ENCODE measurements around the gene C5AR1.

Gene C5AR1

GRCh38 chr19:47310323-47310722 is 662 bp downstream of the C5AR1 start:
- peaks cover 12% of the 10 kb centered on the region for H3K27me3 Mint-ChIP-seq (ENCODE audit: low read depth)

GRCh38 chr19:47310819-47311218 is 1.2 kb downstream of the C5AR1 start:
- Mint-ChIP-seq H3K27me3 (ENCODE audit: low read depth) (peaks cover 10% of the 10 kb centered on the region), H3K27ac (no peak overlapping the region), H3K36me3 (ENCODE audit: low read depth) (no peaks in the 10 kb centered on the region), H3K9me3 (no peaks in the 10 kb centered on the region), H3K4me3 (no peak overlapping the region), H3K4me1 (ENCODE audit: low read depth) (no peaks in the 10 kb centered on the region)
- DNase-seq (ENCODE audit: low spot score) = no peak

More at GRCh38 chr19:47310323-47310722, 662 bp downstream of the C5AR1 start:
- no peaks in the 10 kb centered on the region for H3K36me3 Mint-ChIP-seq (ENCODE audit: low read depth)
- H3K4me3 Mint-ChIP-seq = no peak overlapping the region
- peaks cover 2% of the 10 kb centered on the region for H3K4me1 Mint-ChIP-seq (ENCODE audit: low read depth)
- DNase-seq (ENCODE audit: low spot score) = no peak
- H3K27ac Mint-ChIP-seq = no peak overlapping the region
- H3K9me3 Mint-ChIP-seq = no peaks in the 10 kb centered on the region

GRCh38 chr19:47312366-47313006 is 2.8 kb downstream of the C5AR1 start:
- Mint-ChIP-seq H3K9me3 (no peaks in the 10 kb centered on the region), H3K4me1 (ENCODE audit: low read depth) (no peaks in the 10 kb centered on the region), H3K36me3 (ENCODE audit: low read depth) (no peaks in the 10 kb centered on the region), H3K4me3 (no peak overlapping the region), H3K27ac (no peak overlapping the region), H3K27me3 (ENCODE audit: low read depth) (peaks cover 5% of the 10 kb centered on the region)
- DNase-seq (ENCODE audit: low spot score) = no peak

DNA sequence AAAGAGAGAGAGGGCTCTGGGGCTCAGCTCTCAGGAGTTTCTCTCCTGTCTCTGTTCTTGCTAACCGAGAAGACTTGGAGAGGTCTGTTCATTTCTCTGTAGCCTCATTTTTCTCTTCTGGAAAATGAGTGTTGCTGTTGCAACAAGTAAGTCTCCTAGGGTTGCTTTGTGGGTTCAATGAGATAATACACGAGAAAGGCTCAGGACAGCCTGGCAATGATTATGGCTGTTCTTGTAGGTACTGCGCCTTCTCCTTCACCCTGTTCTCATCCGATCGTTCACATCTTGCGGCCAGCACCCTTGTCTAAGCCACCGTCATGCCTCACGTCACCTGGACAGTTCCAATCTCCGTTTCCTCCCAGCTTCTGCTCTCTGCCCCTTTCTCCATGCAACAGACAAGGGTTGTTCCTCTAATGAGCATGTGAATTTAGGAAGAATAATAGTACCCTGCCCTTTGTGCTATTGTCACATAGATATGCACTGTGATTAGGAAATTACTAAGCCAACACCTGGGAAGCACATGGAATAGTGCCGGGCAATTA is 4.2 kb downstream of the C5AR1 start:
- Mint-ChIP-seq H3K9me3 (no peaks in the 10 kb centered on the region), H3K27me3 (ENCODE audit: low read depth) (peaks cover 5% of the 10 kb centered on the region), H3K27ac (no peak overlapping the region), H3K4me3 (no peak overlapping the region), H3K4me1 (ENCODE audit: low read depth) (no peaks in the 10 kb centered on the region), H3K36me3 (ENCODE audit: low read depth) (no peaks in the 10 kb centered on the region)
- no peak for DNase-seq (ENCODE audit: low spot score)

DNA sequence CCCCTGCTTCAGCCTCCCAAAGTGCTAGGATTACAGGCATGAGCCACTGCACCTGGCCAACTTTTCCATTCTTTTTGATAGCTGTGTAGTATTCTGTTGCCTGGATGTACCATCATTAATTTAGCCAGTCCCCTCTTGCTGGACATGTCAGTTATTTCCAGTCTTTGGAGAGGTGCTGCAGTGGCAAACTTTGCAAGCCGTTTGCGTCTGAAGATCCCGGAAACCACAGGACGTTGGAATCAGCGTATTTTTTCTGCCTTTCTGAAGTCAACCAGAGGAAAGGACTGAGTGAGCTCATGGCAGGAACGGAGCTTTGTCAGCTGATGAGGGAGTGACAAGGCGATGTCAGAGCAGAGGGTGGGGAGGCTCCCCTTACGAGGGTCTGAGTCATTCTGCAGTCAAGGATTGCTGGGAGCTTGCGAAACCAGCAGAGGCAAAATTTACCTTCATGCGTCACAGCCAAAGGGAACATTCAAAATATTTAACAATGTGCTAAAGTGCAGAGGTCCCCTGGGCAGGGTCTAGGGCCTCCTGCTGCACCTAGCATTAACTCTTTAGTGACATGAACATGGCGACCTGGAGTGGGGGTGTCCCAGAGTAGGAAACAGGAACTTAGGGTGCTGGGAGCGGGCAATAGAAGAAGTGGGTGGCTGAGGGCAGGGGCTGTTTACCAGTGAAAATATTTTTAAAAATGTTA is 5.6 kb downstream of the C5AR1 start:
- H3K4me3 Mint-ChIP-seq = no peak overlapping the region
- DNase-seq (ENCODE audit: low spot score) = no peak
- H3K27me3 Mint-ChIP-seq (ENCODE audit: low read depth) = peaks cover 5% of the 10 kb centered on the region
- H3K27ac Mint-ChIP-seq = no peak overlapping the region
- H3K4me1 Mint-ChIP-seq (ENCODE audit: low read depth) = no peaks in the 10 kb centered on the region
- H3K36me3 Mint-ChIP-seq (ENCODE audit: low read depth) = no peaks in the 10 kb centered on the region
- H3K9me3 Mint-ChIP-seq = no peaks in the 10 kb centered on the region

- H3K27me3 Mint-ChIP-seq (ENCODE audit: low read depth) = peaks cover 3% of the 10 kb centered on the region
- H3K27ac Mint-ChIP-seq = no peak overlapping the region
- no peak overlapping the region for H3K4me3 Mint-ChIP-seq
- no peaks in the 10 kb centered on the region for H3K36me3 Mint-ChIP-seq (ENCODE audit: low read depth)
- H3K4me1 Mint-ChIP-seq (ENCODE audit: low read depth) = no peaks in the 10 kb centered on the region
- no peaks in the 10 kb centered on the region for H3K9me3 Mint-ChIP-seq
- DNase-seq (ENCODE audit: low spot score) = no peak
Measured at GRCh38 chr19:47316513-47316912, 6.9 kb downstream of the C5AR1 start.

DNA sequence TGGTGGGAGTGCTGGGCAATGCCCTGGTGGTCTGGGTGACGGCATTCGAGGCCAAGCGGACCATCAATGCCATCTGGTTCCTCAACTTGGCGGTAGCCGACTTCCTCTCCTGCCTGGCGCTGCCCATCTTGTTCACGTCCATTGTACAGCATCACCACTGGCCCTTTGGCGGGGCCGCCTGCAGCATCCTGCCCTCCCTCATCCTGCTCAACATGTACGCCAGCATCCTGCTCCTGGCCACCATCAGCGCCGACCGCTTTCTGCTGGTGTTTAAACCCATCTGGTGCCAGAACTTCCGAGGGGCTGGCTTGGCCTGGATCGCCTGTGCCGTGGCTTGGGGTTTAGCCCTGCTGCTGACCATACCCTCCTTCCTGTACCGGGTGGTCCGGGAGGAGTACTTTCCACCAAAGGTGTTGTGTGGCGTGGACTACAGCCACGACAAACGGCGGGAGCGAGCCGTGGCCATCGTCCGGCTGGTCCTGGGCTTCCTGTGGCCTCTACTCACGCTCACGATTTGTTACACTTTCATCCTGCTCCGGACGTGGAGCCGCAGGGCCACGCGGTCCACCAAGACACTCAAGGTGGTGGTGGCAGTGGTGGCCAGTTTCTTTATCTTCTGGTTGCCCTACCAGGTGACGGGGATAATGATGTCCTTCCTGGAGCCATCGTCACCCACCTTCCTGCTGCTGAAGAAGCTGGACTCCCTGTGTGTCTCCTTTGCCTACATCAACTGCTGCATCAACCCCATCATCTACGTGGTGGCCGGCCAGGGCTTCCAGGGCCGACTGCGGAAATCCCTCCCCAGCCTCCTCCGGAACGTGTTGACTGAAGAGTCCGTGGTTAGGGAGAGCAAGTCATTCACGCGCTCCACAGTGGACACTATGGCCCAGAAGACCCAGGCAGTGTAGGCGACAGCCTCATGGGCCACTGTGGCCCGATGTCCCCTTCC is 10.5 kb downstream of the C5AR1 start:
- H3K4me3 Mint-ChIP-seq = no peak overlapping the region
- H3K27me3 Mint-ChIP-seq (ENCODE audit: low read depth) = peaks cover 7% of the 10 kb centered on the region

DNA sequence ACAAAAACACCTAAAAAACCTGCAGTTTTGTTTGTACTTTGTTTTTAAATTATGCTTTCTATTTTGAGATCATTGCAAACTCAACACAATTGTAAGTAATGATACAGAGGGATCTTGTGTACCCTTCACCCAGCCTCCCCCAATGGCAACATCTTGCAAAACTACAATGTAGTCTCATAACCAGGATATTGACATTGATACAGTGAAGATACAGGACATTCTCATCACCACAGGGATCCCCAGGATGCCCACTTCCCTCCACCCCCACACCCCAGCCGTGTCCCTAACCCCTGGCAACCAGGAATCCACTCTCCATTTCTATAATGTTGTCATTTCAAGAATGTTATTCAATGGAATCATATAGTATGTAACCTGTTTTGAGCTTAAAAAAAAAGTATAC is 12.0 kb downstream of the C5AR1 start:
- H3K27ac Mint-ChIP-seq = no peak overlapping the region
- H3K4me3 Mint-ChIP-seq = no peak overlapping the region
- DNase-seq (ENCODE audit: low spot score) = no peak
- H3K4me1 Mint-ChIP-seq (ENCODE audit: low read depth) = peaks cover 2% of the 10 kb centered on the region
- H3K27me3 Mint-ChIP-seq (ENCODE audit: low read depth) = peaks cover 9% of the 10 kb centered on the region
- H3K9me3 Mint-ChIP-seq = no peaks in the 10 kb centered on the region
- H3K36me3 Mint-ChIP-seq (ENCODE audit: low read depth) = no peaks in the 10 kb centered on the region

More for the DNA sequence above, 10.5 kb downstream of the C5AR1 start:
- peaks cover 2% of the 10 kb centered on the region for H3K4me1 Mint-ChIP-seq (ENCODE audit: low read depth)
- DNase-seq (ENCODE audit: low spot score) = no peak
- no peaks in the 10 kb centered on the region for H3K9me3 Mint-ChIP-seq
- no peak overlapping the region for H3K27ac Mint-ChIP-seq
- H3K36me3 Mint-ChIP-seq (ENCODE audit: low read depth) = no peaks in the 10 kb centered on the region

- H3K4me3 Mint-ChIP-seq = no peak overlapping the region
- no peak for DNase-seq (ENCODE audit: low spot score)
- H3K27me3 Mint-ChIP-seq (ENCODE audit: low read depth) = peaks cover 9% of the 10 kb centered on the region
- H3K4me1 Mint-ChIP-seq (ENCODE audit: low read depth) = peaks cover 2% of the 10 kb centered on the region
- H3K27ac Mint-ChIP-seq = no peak overlapping the region
- no peaks in the 10 kb centered on the region for H3K36me3 Mint-ChIP-seq (ENCODE audit: low read depth)
- H3K9me3 Mint-ChIP-seq = no peaks in the 10 kb centered on the region
Measured at GRCh38 chr19:47322058-47322457, 12.4 kb downstream of the C5AR1 start.

- Mint-ChIP-seq H3K4me1 (ENCODE audit: low read depth) (peaks cover 2% of the 10 kb centered on the region), H3K27me3 (ENCODE audit: low read depth) (peaks cover 9% of the 10 kb centered on the region), H3K9me3 (no peaks in the 10 kb centered on the region), H3K4me3 (no peak overlapping the region), H3K27ac (no peak overlapping the region), H3K36me3 (ENCODE audit: low read depth) (no peaks in the 10 kb centered on the region)
- DNase-seq (ENCODE audit: low spot score) = no peak
Measured at GRCh38 chr19:47323409-47323808, 13.7 kb downstream of the C5AR1 start.

- no peak overlapping the region for H3K4me3 Mint-ChIP-seq
- no peaks in the 10 kb centered on the region for H3K36me3 Mint-ChIP-seq (ENCODE audit: low read depth)
- DNase-seq (ENCODE audit: low spot score) = no peak
- no peaks in the 10 kb centered on the region for H3K9me3 Mint-ChIP-seq
- peaks cover 2% of the 10 kb centered on the region for H3K4me1 Mint-ChIP-seq (ENCODE audit: low read depth)
- peaks cover 9% of the 10 kb centered on the region for H3K27me3 Mint-ChIP-seq (ENCODE audit: low read depth)
- H3K27ac Mint-ChIP-seq = no peak overlapping the region
Measured at GRCh38 chr19:47323872-47324271, 14.2 kb downstream of the C5AR1 start.

DNA sequence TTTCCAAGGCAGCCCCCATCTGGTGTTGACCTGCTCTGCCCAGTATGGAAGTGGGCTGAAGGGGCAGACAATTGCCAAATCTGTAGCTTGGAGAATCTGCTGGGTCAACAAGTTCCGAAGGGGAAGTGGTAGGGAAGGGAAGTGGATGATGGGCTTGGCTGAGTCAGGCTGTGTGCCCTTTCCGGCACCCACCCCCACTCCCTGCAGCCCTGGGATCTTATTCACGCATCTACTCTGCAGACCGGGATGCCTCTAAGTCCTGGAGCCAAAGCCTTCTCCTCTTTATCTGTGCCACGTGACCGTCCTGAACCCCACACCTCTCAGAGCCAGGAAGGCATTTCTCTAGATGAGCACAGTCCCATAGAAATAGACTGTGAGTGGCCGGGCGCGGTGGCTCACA is 14.8 kb downstream of the C5AR1 start:
- Mint-ChIP-seq H3K27ac (no peak overlapping the region), H3K4me1 (ENCODE audit: low read depth) (peaks cover 2% of the 10 kb centered on the region), H3K27me3 (ENCODE audit: low read depth) (peaks cover 9% of the 10 kb centered on the region), H3K9me3 (no peaks in the 10 kb centered on the region), H3K4me3 (no peak overlapping the region), H3K36me3 (ENCODE audit: low read depth) (no peaks in the 10 kb centered on the region)
- no peak for DNase-seq (ENCODE audit: low spot score)

- H3K27me3 Mint-ChIP-seq (ENCODE audit: low read depth) = peaks cover 2% of the 10 kb centered on the region
- H3K9me3 Mint-ChIP-seq = no peaks in the 10 kb centered on the region
- no peaks in the 10 kb centered on the region for H3K36me3 Mint-ChIP-seq (ENCODE audit: low read depth)
- peak overlapping the region; percentile 31 for H3K27ac Mint-ChIP-seq
- no peak for DNase-seq (ENCODE audit: low spot score)
- no peak overlapping the region for H3K4me3 Mint-ChIP-seq
- peaks cover 5% of the 10 kb centered on the region for H3K4me1 Mint-ChIP-seq (ENCODE audit: low read depth)
Measured at GRCh38 chr19:47330466-47330869, 20.8 kb downstream of the C5AR1 start.

DNA sequence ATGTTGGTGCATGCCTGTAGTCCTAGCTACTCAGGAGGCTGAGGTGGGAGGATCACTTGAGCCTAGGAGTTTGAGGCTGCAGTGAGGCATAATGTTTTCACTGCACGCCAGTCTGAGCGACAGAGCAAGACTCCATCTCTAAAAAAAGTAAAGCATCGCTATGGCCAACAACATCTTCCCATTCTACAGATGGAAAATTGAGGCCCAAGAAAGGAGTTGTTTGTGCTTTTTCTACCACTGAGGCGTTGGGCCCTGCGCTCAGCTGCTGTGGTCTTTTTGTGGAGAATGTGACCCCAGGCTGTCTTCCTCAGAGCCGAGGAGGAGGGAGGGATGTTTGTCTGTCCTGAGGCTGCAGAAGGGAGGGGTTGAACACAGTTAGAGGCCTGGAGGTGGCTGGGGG is 21.8 kb downstream of the C5AR1 start:
- no peak for DNase-seq (ENCODE audit: low spot score)
- Mint-ChIP-seq H3K36me3 (ENCODE audit: low read depth) (no peaks in the 10 kb centered on the region), H3K4me1 (ENCODE audit: low read depth) (peaks cover 11% of the 10 kb centered on the region)

More for the DNA sequence above, 21.8 kb downstream of the C5AR1 start:
- no peaks in the 10 kb centered on the region for H3K9me3 Mint-ChIP-seq
- no peaks in the 10 kb centered on the region for H3K27me3 Mint-ChIP-seq (ENCODE audit: low read depth)
- no peak overlapping the region for H3K4me3 Mint-ChIP-seq
- no peak overlapping the region for H3K27ac Mint-ChIP-seq
